GM12878 (cell line): ENCODE measurements around the gene SEMA3A. TPM values are rescaled to one million over a fixed set of nuclear protein-coding genes. Genes with fewer than 3 reads are reported as not detected.

Experiments used
- ATAC-seq: fragments of 200-7000 bp; cut with Tn5 transposase; 3 replicates; pipeline ENCODE4 v1.9.1; 2020; ENCODE audit warnings: mild to moderate bottlenecking, moderate library complexity
- BruUV-seq: library from RNA; stranded (reverse); fragments of 400-500 nt; replicated peaks from 2 replicates; lab custom pipeline; 2021; lab: Mats Ljungman, UMichigan
- CTCF ChIA-PET: fragments of 300-600 bp; sonication (Branson Sonifier 250); formaldehyde crosslinking; extraction: SDS; loops from one replicate; lab custom pipeline; 2021; ENCODE audit warnings: inconsistent platforms; lab: Yijun Ruan, JAX
- POLR2A ChIA-PET: fragments of 350-600 bp; formaldehyde crosslinking; extraction: SDS; loops from one replicate; lab custom pipeline; 2021; ENCODE audit warnings: inconsistent platforms; lab: Charles Lee
- RAD21 ChIA-PET: fragments of 300-600 bp; sonication (Branson Sonifier 250); formaldehyde crosslinking; loops from one replicate; lab custom pipeline; 2023; ENCODE audit warnings: antibody characterized with exemption; ENCODE audit not compliant: unreplicated experiment; lab: Charles Lee
- SMC1A ChIA-PET: fragments of 300-600 bp; sonication (Branson Sonifier 250); formaldehyde crosslinking; loops from one replicate; lab custom pipeline; 2023; ENCODE audit not compliant: unreplicated experiment, uncharacterized antibody; lab: Charles Lee
- DNase-seq: peaks from one replicate; pipeline ENCODE4 v3.0.0-alpha.2; 2011; ENCODE audit warnings: low read depth, low spot score
- FAIRE-seq: peaks from 3 replicates; lab custom pipeline; 2011; peaks lifted over from hg19 to GRCh38; lab: Jason Lieb, UNC
- H2AFZ ChIP-seq: 2 replicates; pipeline ENCODE4 v1.6.0; 2011; ENCODE audit warnings: low read depth, low read length, control low read depth; ENCODE audit not compliant: control insufficient read depth
- H3K27ac ChIP-seq: 2 replicates; pipeline ENCODE4 v1.5.1; 2011; ENCODE audit warnings: control low read depth; ENCODE audit not compliant: control insufficient read depth, insufficient read depth
- H3K27me3 ChIP-seq, 2 experiments: replicated peaks in 1 of 2; 2 replicates each; pipeline versions ENCODE4 v1.6.0 to v1.6.1; 2011; ENCODE audit warnings: low read length in 1 of 2; ENCODE audit not compliant: control insufficient read depth in 2 of 2, insufficient read depth in 2 of 2
- H3K36me3 ChIP-seq, 2 experiments: 2 replicates each; pipeline ENCODE4 v1.5.1; 2011; ENCODE audit warnings: low read length in 1 of 2; ENCODE audit not compliant: control insufficient read depth in 2 of 2, insufficient read depth in 2 of 2
- H3K4me1 ChIP-seq: 2 replicates; pipeline ENCODE4 v1.6.1; 2011; ENCODE audit warnings: mild to moderate bottlenecking, low read length, moderate library complexity, mixed read lengths; ENCODE audit not compliant: control insufficient read depth, insufficient read depth
- H3K4me2 ChIP-seq: 2 replicates; pipeline ENCODE4 v1.6.0; 2011; ENCODE audit warnings: control low read depth; ENCODE audit not compliant: control insufficient read depth, insufficient read depth
- H3K4me3 ChIP-seq: fragments of 200-600 bp; sonication (generic); 2 replicates; pipeline ENCODE4 v1.5.1; 2016
- H3K79me2 ChIP-seq: 2 replicates; pipeline ENCODE4 v1.6.0; 2011; ENCODE audit warnings: low read length; ENCODE audit not compliant: control insufficient read depth, insufficient read depth
- H3K9ac ChIP-seq: 2 replicates; pipeline ENCODE4 v1.8.0; 2011; ENCODE audit warnings: low read length, control low read depth, mixed read lengths; ENCODE audit not compliant: control insufficient read depth, insufficient read depth
- H3K9me3 ChIP-seq: replicated peaks from 3 replicates; pipeline ENCODE4 v1.5.1; 2011; ENCODE audit warnings: mild to moderate bottlenecking, low read length; ENCODE audit not compliant: control insufficient read depth, insufficient read depth
- H4K20me1 ChIP-seq: 2 replicates; pipeline ENCODE4 v1.6.0; 2011; ENCODE audit not compliant: control insufficient read depth, insufficient read depth
- ATF3 ChIP-seq: IDR thresholded peaks from 2 replicates; pipeline ENCODE4 v1.6.1; 2011; ENCODE audit warnings: low read depth, mild to moderate bottlenecking, low read length, moderate library complexity, borderline replicate concordance; ENCODE audit errors: extremely low read depth
- BCL3 ChIP-seq: IDR thresholded peaks from 2 replicates; pipeline ENCODE4 v1.6.1; 2011; ENCODE audit warnings: borderline replicate concordance, low read depth, mild to moderate bottlenecking, moderate library complexity, low read length; ENCODE audit not compliant: insufficient read depth, poor library complexity, severe bottlenecking
- BHLHE40 ChIP-seq, 2 experiments: fragments of 450-650 bp in 1 of 2; IDR thresholded peaks; 2 replicates each; pipeline ENCODE4 v1.6.1; 2011 to 2017; ENCODE audit warnings: low read depth in 2 of 2, borderline replicate concordance in 1 of 2, improper control_type of control experiment in 1 of 2, low read length in 1 of 2, mild to moderate bottlenecking in 1 of 2
- E2F4 ChIP-seq: IDR thresholded peaks from 2 replicates; pipeline ENCODE4 v1.6.1; 2012; ENCODE audit warnings: low read depth, low read length, improper control_type of control experiment
- ELK1 ChIP-seq: IDR thresholded peaks from 2 replicates; pipeline ENCODE4 v1.6.1; 2012; ENCODE audit warnings: low read depth, low read length, improper control_type of control experiment
- HCFC1 ChIP-seq: fragments of 150-350 bp; IDR thresholded peaks from 2 replicates; pipeline ENCODE4 v1.6.1; 2014; ENCODE audit warnings: low read length
- HDAC6 ChIP-seq: fragments of 200-600 bp; sonication (generic); IDR thresholded peaks from one replicate; pipeline ENCODE4 v1.8.0; 2017; ENCODE audit warnings: antibody characterized with exemption; ENCODE audit not compliant: unreplicated experiment
- MXI1 ChIP-seq: fragments of 150-350 bp; IDR thresholded peaks from 2 replicates; pipeline ENCODE4 v1.6.1; 2011; ENCODE audit warnings: low read depth, mild to moderate bottlenecking, inconsistent platforms, low read length, improper control_type of control experiment
- PAX5 ChIP-seq: IDR thresholded peaks from 2 replicates; pipeline ENCODE4 v1.6.1; 2011; ENCODE audit warnings: low read depth, low read length, borderline replicate concordance
- PAX8 ChIP-seq: fragments of 450-650 bp; IDR thresholded peaks from 2 replicates; pipeline ENCODE4 v1.6.1; 2017; ENCODE audit warnings: mild to moderate bottlenecking, moderate library complexity
- RELB ChIP-seq: fragments of 450-650 bp; IDR thresholded peaks from 2 replicates; pipeline ENCODE4 v1.6.1; 2017; ENCODE audit warnings: low read depth, mild to moderate bottlenecking, moderate library complexity
- RUNX3 ChIP-seq: IDR thresholded peaks from 2 replicates; pipeline ENCODE4 v1.6.1; 2012; ENCODE audit warnings: low read length, inconsistent platforms
- STAT3 ChIP-seq: IDR thresholded peaks from 2 replicates; pipeline ENCODE4 v1.6.1; 2011; ENCODE audit warnings: low read depth, low read length, improper control_type of control experiment
- YY1 ChIP-seq: IDR thresholded peaks from 2 replicates; pipeline ENCODE4 v1.6.1; 2011; ENCODE audit warnings: low read depth, mild to moderate bottlenecking, low read length
- ZNF622 ChIP-seq: fragments of 450-650 bp; IDR thresholded peaks from 2 replicates; pipeline ENCODE4 v1.6.1; 2017; ENCODE audit warnings: mild to moderate bottlenecking, inconsistent platforms
- ZSCAN29 ChIP-seq: fragments of 450-650 bp; IDR thresholded peaks from 2 replicates; pipeline ENCODE4 v1.6.1; 2017; ENCODE audit warnings: mild to moderate bottlenecking, moderate library complexity
- WGBS: methylation state at CpG from one replicate; pipeline ENCODE4 v1.1.6; 2016; ENCODE audit warnings: low lambda C conversion rate; ENCODE audit not compliant: insufficient replicate concordance, insufficient coverage; ENCODE audit errors: missing lambda C conversion rate; 5-methylcytosine and 5-hydroxymethylcytosine counted together
- in situ Hi-C: fragments of 300-500 bp; cut with MboI; formaldehyde crosslinking; loops from 9 replicates; pipeline ENCODE4 v1.14.3; 2018; ENCODE audit warnings: mixed read lengths
- intact Hi-C: fragments of 100-400 bp; cut with micrococcal nuclease; formaldehyde crosslinking; loops from one replicate; pipeline ENCODE4 v1.14.2; 2022; ENCODE audit not compliant: unreplicated experiment
- polyA plus RNA-seq, 11 experiments: library from polyadenylated mRNA; depleted of rRNA in 4 of 11; unstranded in 6 of 11; stranded (reverse) in 5 of 11; fragments of >200 nt; fragmentation: Nextera tagmentation in 4 of 11; fragmentation: Illumina TruSeq in 1 of 11; extraction: Ambion mirVana in 4 of 11; extraction: Trizol in 1 of 11; gene quantifications; 1 replicate in 1 of 11; 2 replicates in 10 of 11; pipeline versions ENCODE4 v1.2.1 to v1.2.3, GENCODE V29; 2011 to 2016; ENCODE audit warnings: inconsistent platforms in 2 of 11, missing spikeins in 2 of 11, low read depth in 1 of 11
- total RNA-seq, 4 experiments: library from RNA; depleted of rRNA in 3 of 4; stranded (reverse); fragments of >200 nt in 3 of 4; fragmentation: Illumina TruSeq in 1 of 4; extraction: Trizol in 1 of 4; gene quantifications; 2 replicates each; pipeline versions ENCODE4 v1.2.1 to v1.2.3, GENCODE V29; 2013 to 2021

The SEMA3A gene
- total and polyA plus RNA-seq, 10 of the 15 experiments (the other 5 are each of a cell fraction or from before 2014, with no cell fraction given): 0.01 to 3.3 (median 0.24) TPM

- TF ChIP-seq RELB: no peak
Observed at GRCh38 chr7:84117304-84117703, 77.3 kb downstream of the SEMA3A start (continued).

GRCh38 chr7:84113906-84114850 lies 80.4 kb downstream of the SEMA3A start:
- no peaks in the 10 kb centered on the region for H3K9me3 ChIP-seq
- no peaks in the 10 kb centered on the region for H3K79me2 ChIP-seq
- SMC1A ChIA-PET: interaction anchor here (0.9 to 1.4 kb wide), 5 partner anchors 9 to 72 kb away, joined by 3 to 6 read pairs (median 3); no protein-coding TSS in a partner anchor
- no peak overlapping the region for H3K4me3 ChIP-seq
- CTCF ChIA-PET: interaction anchor here (0.7 kb wide), 1 partner anchor 10 kb away, joined by 3 read pairs; no protein-coding TSS in a partner anchor
- no peaks in the 10 kb centered on the region for H3K27me3 ChIP-seq
- H3K4me2 ChIP-seq: no peak overlapping the region
- intact Hi-C loops (no loop called here), in situ Hi-C loops (no loop called here)
- BruUV-seq: no TSS peak
- H3K4me1 ChIP-seq: no peaks in the 10 kb centered on the region
- H3K36me3 ChIP-seq: no peaks in the 10 kb centered on the region
- H3K27ac ChIP-seq: no peak overlapping the region
- FAIRE-seq: no peak
- no peak for DNase-seq
- ATAC-seq: no peak
- H3K9ac ChIP-seq: no peak overlapping the region
- H4K20me1 ChIP-seq: no peaks in the 10 kb centered on the region
- 38% methylated on average over 9 of the region's 9 CpGs for WGBS
- RAD21 ChIA-PET: no interaction called here
- POLR2A ChIA-PET: no interaction called here
- no peak overlapping the region for H2AFZ ChIP-seq
- TF ChIP-seq HDAC6 (no peak), BHLHE40 (IDR thresholded peaks at IDR 0.05; ENCODE audit: borderline replicate concordance in 1 of 2, low read depth in 2 of 2, low read length in 1 of 2) (no peak), PAX8 (no peak), ELK1 (no peak), RUNX3 (no peak), MXI1 (no peak), E2F4 (no peak), ZNF622 (no peak), BCL3 (no peak), HCFC1 (no peak), PAX5 (no peak), ZSCAN29 (no peak), YY1 (no peak), STAT3 (no peak), ATF3 (no peak)
